ENCODE results near the gene HEG1.
"Not testable (repeated sequence)": the region's sequence is repeated elsewhere in the genome, so short reads cannot be mapped to it uniquely, and the experiment has no call there.

The HEG1 gene

GRCh38 chr3:124982855-124983254 lies 72.9 kb downstream of the HEG1 start:
- FAIRE-seq = no peak

GRCh38 chr3:124981472-124981871 lies 74.3 kb downstream of the HEG1 start:
- FAIRE-seq = no peak

- no peak for FAIRE-seq
These were observed 77.2 kb downstream of the HEG1 start for GRCh38 chr3:124978627-124979026.

GRCh38 chr3:124976383-124976782 lies 79.4 kb downstream of the HEG1 start:
- no peak for FAIRE-seq

GRCh38 chr3:124974691-124975090 lies 81.1 kb downstream of the HEG1 start:
- no peak for FAIRE-seq

- no peak for FAIRE-seq
These were observed 82.5 kb downstream of the HEG1 start for GRCh38 chr3:124973290-124973689.

GRCh38 chr3:124972457-124972856 lies 83.3 kb downstream of the HEG1 start:
- no peak for FAIRE-seq

- FAIRE-seq = no peak
These were observed 85.7 kb downstream of the HEG1 start for GRCh38 chr3:124969963-124970722.

GRCh38 chr3:124969190-124969589 lies 86.6 kb downstream of the HEG1 start:
- FAIRE-seq = no peak

- FAIRE-seq = no peak
These were observed 87.8 kb downstream of the HEG1 start for GRCh38 chr3:124967964-124968363.

GRCh38 chr3:124966521-124967445 lies 89.0 kb downstream of the HEG1 start:
- FAIRE-seq = no peak

GRCh38 chr3:124965413-124965812 lies 90.4 kb downstream of the HEG1 start:
- no peak for FAIRE-seq

- no peak for FAIRE-seq
These were observed 91.4 kb downstream of the HEG1 start for GRCh38 chr3:124964387-124964786.

GRCh38 chr3:124963755-124964154 lies 92.0 kb downstream of the HEG1 start:
- no peak for FAIRE-seq

GRCh38 chr3:124962403-124962940 lies 93.3 kb downstream of the HEG1 start:
- no peak for FAIRE-seq

- no peak for FAIRE-seq
These were observed 95.1 kb downstream of the HEG1 start for GRCh38 chr3:124960698-124961097.

- no peak for FAIRE-seq
These were observed 95.7 kb downstream of the HEG1 start for GRCh38 chr3:124960105-124960504.

- FAIRE-seq = not testable (repeated sequence)
These were observed 97.8 kb downstream of the HEG1 start for GRCh38 chr3:124957951-124958350.

- no peak for FAIRE-seq
These were observed 103.4 kb downstream of the HEG1 start for GRCh38 chr3:124952282-124952855.

- no peak for FAIRE-seq
These were observed 104.1 kb downstream of the HEG1 start for GRCh38 chr3:124951511-124952281.

- no peak for FAIRE-seq
These were observed 105.8 kb downstream of the HEG1 start for GRCh38 chr3:124950026-124950425.

- FAIRE-seq = no peak
These were observed 113.2 kb downstream of the HEG1 start for GRCh38 chr3:124942613-124943012.

GRCh38 chr3:124941771-124942170 lies 114.0 kb downstream of the HEG1 start:
- FAIRE-seq = no peak
